Activated CD4-positive, alpha-beta T cell treated with anti-CD3 and anti-CD28 coated beads, Interleukin-10, Interleukin-2, amounts not matched to agents 100 ng/mL and 50 ng/mL, durations not matched to agents 16 hours and 8 hours (primary cell): Measurements from ENCODE around the gene GAR1.
"Not testable (repeated sequence)": the region's sequence is repeated elsewhere in the genome, so short reads cannot be mapped to it uniquely, and the experiment has no call there.

Experiments used
- DNase-seq: peaks from one replicate; pipeline ENCODE4 v3.0.0-alpha.2; 2020

GAR1 gene

DNA sequence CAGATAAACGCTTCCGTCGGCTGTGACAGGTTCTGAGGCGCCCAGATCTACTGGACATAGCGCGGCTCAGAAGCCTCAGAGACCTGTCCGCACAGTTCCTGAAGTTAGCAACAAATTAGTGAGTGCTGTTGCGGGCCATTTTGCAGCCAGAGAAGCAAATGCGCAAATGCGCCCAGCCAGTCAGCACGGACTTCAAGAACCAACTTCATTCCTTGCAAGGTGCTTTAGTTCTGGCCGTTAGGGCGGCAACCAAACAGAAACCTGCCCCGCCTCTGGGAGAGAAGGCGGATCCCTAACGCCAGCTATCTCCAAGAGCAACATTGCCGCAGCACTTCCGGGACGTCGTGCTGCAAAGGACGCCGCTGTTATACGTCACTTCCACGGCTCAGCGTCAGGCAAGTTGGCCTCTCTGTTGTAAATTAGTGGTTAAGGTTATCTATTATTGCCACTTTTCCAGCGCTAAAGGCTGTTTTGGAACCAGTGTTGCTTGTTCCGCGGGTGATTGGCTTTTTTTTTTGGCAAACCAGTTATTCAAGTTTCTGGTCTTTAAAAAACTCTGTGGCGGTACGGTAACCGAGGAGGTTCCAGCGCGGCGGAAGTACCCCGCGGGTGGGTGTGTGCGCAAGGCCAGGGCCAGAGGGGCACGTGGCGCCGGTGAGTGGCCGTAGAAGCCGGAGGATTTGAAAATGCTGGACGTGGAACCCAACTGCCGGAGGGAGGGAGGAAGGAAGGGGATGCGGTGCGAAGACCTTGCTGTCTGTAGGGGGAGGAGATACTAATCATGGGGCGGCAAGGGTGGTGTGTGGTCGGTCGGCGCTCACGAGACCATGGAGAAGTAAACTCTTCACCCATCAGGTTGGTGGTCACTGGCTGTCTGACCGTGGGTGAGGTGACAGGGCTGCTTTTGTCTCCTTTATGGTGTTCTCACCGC is at the start of gene GAR1:
GAR1 (plus strand) TSS at position 612 of the 931 bp plus-strand sequence. CDS start 403 bp downstream, outside the sequence.
- peak; percentile 96 for DNase-seq

DNA sequence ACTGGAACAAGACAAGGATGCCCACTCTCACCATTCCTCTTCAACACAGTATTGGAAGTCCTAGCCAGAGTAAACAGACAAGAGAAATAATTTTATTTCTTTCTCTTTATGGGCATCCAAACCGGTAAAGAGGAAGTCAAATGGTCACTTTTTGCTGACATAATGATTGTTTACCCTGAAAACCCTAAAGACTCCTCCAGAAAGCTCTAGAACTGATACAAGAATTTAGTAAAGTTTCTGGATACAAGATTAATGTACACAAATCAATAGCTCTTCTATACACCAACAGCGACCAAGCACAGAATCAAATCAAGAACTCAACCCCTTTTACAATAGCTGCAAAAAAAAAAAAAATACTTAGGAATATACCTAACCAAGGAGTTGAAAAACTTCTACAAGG is 33.5 kb upstream of the GAR1 start:
- not testable (repeated sequence) for DNase-seq

DNA sequence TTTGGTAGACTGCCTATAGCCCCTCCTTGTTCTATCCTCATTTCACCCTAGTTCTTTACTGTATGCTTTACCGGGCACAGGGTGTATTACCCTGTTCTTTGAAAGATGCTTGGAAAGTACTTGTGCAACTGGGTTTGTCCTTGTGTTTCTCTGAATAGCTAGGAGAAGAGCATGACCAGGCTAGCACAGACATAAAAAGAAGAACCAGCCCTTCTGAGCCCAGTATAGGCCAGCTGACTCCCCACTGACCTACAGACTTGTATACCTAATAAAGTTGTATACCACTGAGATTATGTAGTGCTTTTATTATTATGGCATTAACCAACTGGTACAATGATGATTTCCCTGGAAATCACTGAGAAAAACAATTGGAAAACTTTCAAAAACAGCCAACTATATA is 28.7 kb upstream of the GAR1 start:
- no peak for DNase-seq

DNA sequence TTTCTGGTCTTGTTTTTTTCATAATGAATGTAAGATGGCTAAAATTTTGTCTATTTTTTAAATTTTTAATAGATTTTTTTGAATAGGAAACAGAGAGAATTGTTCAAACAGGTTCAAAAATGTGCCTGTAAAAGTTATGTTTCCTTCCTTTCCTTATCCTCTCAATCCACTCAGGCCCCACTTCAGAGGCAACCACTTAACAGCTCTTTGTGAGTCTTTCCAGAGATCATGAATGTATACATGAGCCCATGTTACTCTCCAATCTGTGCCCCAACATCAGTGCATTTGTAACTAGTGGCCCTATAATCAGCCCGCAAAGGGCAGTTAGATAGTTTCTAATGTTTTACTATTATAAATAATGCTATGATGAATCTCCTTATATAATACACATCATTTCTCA is 27.8 kb upstream of the GAR1 start:
- no peak for DNase-seq

DNA sequence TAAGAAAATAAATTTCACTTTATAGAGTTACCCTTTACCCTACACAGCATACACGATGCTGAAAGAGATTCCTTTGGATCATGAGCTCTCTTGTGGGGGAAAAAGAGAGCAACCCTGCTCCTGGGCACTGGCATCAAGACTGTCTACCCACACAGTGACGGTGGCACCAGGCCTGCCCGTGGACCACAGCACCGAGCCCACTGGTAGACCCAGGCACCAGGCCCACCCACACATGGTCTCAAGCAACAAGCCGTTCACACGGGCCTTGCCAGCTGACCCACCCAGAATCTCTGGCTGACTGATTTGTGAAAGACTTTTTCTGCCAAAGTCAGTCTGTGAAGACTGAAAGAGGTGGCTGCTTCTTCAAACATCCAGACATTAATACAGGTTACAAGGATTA is 20.5 kb upstream of the GAR1 start:
- DNase-seq: no peak

DNA sequence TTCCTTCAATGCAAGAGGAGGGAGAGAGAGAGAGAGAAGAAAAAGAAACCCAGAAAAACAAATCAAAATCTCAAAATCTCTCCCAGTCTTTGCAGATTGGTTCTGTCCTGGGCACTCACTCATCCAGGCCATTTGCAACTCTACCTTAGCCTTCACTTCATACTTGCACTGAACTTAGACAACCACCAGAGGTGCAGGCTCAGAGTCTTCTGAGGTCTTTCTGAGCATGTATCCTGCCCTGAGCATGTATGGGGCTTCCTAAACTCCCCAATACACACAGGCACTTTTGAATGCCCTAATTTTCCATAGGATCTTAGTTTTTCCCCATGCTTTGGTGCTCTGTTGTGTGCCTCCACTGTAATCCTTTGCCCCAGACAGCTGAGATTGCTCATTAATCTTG is 16.7 kb upstream of the GAR1 start:
- DNase-seq: peak; percentile 2

DNA sequence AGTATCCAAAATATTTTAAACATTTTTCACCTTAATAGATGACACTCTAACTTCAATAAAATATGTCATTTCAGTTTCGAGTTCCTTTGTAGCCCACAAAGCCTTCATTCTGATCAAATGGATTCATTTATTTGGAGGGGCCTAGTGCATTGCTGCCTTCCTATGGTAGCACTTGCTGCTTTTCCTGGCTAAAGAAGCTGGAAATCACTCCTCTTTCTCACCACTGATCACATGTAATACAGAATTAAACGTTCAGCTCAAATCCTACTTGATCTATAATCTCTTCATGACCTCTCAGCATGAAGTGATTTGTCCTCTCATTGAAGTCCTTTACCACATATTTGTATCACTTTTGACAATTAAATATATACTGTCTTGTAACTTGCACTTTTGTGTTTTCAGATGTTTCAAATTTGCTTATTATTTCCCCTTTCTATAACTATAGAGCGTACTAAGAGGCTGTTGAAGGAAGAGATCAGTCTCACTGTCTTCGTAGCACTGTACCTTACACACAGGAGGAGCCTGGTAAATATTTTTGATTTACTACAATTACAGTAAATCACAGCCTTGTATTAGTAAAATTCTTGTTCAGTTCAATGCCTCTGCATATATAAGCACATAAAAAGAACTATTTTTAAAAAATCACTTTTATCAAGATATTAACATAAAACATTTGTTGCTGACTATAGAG is 14.3 kb upstream of the GAR1 start:
- DNase-seq: no peak

DNA sequence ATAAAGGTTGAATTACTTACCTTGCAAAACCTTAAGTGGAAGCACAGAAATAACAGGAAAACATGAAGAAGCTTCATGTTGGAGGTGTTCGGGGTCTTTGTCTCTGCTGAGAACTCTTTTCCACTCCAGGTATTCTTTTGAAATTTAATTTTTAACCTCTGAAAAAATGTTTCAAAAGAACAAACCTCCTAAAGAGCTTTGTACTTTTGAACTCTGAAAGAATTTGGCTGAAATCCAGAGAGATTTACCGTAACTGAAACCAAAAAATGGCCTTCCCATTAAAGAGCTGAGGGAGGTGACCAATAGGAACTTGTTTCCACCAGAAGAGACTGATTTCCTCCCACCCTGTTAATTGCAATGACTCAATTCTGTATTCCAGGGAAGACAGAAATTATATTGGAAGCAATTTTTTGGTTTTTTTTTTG is 13.7 kb upstream of the GAR1 start, which contains the start of gene CFI:
CFI (minus strand) TSS at position 105 of the 425 bp plus-strand sequence; CDS start at position 77, 28 bp downstream.
- no peak for DNase-seq

DNA sequence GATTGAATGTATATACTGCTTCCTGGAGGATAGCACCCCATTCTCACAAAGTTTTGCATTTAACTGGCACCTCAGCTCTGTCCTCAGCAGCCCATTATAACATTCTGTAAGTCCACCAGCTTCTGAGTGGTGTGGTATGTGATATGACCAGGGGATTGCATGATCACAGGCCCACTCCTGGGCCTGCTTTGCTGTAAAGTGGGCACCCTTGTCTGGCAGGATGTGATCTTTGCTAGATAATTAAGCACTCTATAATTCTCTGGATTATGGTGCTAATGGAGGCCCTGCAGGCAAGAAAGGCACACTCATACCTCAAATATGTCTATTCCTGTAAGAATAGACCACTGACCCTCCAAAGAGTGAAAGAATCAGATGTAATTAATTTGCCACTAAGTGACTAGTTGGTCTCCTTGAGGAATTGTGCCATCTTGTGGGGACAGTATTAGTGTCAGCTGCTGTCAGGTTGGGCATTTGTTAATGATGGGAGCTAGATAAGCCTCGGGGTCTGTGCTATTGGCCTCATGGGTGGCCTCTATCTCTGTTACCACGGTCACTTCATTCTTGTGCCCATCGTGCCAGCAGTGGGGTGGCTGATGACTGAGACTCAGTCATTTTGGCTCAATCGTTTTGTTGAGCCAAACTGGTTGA is 11.5 kb upstream of the GAR1 start:
- DNase-seq: peak; percentile 39

DNA sequence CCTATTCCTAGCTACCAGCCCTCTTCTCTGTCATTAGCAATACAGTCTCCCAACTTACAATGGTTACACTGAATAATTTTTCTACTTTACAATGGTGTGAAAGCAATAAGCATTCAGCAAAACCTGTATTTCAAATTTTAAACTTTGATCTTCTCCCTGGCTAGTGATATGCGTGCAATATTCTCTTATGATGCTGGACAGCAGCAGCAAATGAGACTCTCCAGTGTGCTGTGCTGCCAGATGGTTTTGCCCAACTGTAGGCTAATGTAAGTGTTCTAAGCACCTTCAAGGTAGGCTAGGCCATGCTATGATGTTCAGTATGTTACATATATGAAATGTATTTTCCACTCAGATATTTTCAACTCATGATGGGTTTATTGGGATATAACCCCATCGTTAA is 5.9 kb upstream of the GAR1 start:
- no peak for DNase-seq

DNA sequence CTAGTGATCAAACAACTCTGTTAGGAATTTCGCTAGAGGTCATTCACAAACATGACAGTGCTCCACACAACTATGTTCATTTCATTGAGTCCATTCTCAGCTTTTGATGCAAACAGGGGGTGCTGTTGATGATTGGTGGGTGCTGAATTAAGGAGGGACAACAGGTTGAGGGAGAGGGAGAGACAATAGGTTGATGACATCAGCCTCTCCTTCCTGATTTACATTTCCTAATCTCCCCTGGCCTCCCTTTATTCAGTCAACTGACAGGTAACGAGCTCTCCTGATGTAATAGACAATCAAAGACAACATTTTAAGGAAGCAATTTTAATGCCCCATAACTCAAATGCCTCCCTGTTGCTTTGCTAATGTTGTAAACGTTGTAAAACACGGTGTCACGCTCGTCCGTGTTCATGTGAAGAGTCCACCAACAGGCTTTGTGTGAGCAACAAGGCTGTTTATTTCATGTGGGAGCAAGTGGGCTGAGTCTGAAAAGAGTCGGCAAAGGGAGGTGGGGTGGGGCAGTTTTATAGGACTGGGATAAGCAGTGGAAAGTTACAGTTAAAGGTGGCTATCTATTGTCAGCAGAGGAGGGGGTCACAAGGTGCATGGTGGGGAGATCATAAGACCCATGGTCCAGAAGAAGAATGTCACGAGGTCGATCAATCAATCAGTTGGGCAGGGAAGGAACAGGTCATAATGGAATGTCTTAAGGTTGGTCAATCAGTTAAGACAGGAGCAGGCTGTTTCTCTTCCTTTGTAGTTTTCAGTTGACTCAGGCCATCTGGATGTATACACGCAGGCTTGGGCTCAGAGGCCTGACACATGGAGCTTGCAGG is 4.8 kb upstream of the GAR1 start:
- no peak for DNase-seq

DNA sequence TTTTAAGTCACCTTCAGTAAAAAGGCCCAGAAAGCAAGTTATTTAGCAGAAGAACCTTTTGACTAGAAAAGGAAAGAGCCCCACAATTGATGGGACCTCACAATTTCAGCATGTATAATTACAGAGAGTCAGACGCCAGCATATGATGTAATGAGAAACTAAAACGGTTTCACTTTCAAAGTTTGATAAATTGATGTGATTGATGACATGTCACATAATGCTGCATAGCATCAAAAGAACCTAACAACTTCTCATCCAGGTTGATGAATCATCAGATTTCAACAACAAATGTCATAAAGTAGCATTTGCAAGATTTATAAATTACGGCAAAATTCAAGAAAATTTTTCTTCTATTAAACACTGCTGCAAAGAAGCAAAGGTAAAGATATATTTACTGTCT is 3.9 kb upstream of the GAR1 start:
- peak; percentile 23 for DNase-seq

DNA sequence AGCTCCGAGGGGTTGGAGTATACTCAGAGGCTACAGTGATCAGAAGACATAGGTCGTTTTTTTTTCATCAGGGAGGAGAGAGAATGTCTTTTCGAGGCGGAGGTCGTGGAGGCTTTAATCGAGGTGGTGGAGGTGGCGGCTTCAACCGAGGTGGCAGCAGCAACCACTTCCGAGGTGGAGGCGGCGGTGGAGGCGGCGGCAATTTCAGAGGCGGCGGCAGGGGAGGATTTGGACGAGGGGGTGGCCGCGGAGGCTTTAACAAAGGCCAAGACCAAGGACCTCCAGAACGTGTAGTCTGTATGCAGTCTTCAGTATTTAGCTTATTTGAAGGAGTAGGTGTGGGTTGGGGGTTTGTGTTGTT is 500 bp downstream of the GAR1 start:
- DNase-seq: peak; percentile 44

DNA sequence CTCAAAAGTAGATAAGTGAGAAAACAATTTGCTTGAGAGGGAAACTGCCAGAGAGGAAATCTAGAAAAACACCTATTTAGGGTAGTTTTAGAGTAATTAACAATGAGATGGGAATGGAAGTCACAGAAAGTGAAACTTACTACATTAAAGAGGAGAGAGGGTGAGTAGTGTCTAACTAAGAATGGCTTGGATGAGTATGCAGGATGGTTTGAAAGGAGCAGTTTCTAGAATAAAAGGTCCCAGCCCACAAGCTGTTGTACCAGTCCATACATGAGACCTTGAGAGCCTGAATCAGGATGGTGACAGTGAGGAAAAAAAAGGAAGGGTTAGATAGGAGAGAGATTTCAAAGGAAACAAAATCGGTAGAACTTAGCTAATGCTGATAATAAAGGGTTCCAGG is 1.3 kb downstream of the GAR1 start:
- peak; percentile 50 for DNase-seq

DNA sequence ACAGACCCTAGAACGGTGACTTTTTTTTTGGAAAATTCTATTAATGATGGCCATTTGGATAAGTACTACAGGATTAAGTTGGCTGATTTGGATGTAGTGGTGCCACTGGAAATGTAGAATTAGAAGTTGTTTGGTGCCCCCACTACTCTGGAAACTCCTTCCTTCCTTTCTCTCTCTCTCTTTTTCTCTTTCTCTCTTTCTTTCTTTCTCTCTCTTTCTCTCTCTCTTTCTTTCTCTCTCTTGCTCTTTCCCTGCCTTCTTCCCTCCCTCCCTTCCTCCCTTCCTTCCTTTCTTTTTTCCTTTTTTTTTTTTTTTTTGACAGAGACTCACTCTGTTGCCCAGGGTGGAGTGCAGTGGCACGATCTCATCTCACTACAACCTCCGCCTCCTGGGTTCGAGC is 2.7 kb downstream of the GAR1 start:
- DNase-seq: no peak

DNA sequence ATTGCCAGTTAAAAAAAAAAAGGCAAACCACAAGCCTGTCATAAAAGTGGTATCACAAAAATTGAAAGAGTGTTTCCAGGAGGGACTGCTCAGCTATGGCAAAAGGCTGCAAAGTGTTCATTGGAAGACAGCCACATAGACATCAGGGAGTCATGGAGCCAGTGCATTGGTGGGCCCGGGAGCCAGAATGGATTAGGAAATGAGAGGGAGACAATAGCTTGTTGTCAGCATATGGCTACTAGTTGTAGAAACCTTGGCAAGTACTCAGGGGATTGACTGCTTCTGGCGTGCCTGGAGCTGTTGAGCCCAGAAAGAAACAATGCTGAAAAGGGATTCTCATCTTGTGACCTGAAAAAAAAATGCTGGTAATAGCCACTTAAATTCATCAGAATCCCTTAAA is 5.0 kb downstream of the GAR1 start:
- DNase-seq: no peak

DNA sequence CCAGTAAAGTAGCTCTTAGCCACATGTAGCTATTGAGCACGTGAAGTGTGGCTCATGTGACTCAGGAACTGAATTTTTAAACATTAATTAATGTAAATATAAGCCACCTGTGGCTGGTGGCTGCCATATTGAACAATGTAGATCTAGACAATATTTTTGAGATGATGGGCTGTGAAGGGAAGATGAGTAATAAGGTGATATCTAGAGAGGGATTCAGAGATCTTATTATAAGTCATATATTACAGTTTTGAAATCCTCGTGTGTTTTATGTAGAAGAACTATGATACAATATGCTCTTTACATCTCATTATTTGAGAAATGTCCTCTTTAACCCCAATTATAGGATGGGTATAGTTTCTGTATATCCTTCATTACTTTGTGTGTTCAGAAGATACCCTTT is 5.6 kb downstream of the GAR1 start:
- DNase-seq: peak; percentile 54

DNA sequence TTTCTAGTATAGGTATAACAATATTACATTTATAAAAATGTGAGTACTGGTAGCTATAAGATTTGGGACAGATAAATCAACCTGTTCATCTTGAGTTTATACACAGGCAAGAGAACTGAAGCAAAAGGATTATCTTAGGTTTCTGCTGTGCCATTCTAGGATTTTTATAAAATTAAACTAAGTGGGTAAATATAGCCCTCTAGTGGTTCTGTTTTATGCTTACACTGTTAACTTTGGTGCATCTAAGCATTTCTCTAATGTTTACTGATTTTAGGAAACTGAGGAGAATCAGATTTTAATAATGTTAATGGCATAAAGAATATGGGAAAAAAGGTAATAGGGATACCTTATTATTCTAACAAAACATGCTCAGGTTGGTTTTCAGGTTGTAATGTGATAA is 11.2 kb downstream of the GAR1 start:
- DNase-seq: peak; percentile 14

DNA sequence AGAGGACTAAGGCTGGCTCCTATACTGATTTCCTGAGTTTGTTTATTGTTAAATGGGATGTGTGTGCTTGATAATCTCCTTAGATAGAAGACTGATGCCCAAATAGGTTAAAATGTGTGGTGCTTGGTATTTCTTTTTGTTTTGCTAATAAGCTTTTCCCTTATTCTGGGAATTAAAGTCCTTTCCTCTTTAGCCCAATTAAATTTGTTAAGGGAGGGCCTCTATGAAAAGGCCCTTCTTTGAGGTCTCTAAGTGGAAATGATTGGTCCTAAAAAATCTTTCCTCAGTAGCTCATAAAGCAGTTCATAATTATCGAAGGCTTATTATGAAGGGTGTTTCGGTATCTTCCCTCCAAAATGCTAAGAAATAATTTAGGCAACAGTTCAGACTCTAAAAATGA is 12.1 kb downstream of the GAR1 start, which contains the start of gene RRH:
RRH (plus strand) TSS at position 301 of the 400 bp plus-strand sequence; CDS start at position 357, 56 bp downstream.
- DNase-seq: no peak

DNA sequence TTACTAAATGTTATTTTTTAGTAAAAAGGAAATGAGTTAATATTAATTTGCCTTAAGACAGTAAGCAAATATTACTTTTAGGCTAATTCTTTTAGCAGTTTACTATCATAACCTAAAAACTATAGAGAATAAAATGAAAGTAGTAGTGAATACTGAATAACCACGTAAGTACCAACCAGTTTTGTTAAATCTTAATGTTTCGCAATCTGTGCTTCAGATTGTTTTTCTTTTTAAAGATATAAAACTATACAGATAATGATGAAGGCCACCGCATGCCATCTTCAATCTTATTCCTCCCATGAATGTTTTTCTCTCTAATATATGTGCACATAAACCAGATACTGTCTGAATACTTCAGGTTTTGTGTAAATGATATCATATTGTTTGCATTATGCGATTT is 18.2 kb downstream of the GAR1 start:
- no peak for DNase-seq

DNA sequence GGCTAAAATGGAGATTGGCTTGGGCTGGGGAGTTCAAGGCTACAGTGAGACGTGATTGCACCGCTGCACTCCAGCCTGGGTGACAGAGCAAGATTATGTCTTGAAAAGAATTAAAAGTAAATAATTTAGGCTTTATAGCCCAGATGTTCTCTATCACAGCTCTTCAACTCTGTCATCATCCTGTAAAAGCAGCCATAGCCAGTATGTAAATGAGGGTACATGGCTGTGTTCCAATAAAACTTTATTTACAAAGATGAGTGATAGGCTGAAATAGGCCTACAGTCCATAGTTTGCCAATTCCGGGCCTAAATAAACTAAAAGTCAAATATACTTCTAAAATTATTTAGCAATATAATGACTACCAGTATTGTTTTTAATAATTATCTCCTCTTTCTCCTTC is 21.4 kb downstream of the GAR1 start:
- DNase-seq: no peak

DNA sequence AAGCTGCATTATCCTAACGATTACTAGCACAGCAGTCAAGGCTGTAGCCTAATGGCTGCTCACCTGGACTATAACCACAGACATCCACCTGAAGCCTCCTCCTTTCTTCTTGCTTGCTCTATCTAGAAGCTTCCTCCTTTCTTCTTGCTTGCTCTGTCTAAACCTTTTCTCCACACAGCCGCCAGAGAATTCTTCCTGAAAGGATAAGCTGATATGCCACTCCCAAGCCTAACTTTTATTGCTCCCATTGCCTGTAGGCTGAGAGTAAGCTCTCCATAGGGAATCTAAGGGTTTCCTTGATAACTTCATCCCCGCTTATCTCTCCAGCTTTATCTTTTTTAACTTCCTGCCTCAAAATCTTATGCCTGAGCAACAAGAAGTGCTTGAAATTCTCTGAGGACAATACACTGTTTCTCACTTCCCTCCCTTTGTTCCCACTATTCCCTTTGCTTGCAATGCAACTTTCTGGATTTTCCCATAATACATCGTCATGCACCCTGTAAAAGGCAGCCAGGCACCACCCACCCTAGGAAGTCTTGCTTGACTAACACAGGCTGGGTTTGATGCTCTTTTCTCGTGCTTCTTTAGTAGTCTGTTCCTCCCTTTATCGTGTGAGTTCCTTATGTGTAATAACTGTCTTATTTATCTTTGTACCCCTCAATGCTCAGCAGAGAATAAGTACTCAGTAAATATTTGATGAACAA is 31.0 kb downstream of the GAR1 start:
- no peak for DNase-seq
